Fibroblast of the conjunctiva (primary cell): Measurements from ENCODE around the gene FPGS.
"Not testable (repeated sequence)": the region's sequence is repeated elsewhere in the genome, so short reads cannot be mapped to it uniquely, and the experiment has no call there.

Experiments used
- DNase-seq: peaks from one replicate; pipeline ENCODE4 v3.0.0-alpha.2; 2010; ENCODE audit warnings: low read depth

The FPGS gene

DNA sequence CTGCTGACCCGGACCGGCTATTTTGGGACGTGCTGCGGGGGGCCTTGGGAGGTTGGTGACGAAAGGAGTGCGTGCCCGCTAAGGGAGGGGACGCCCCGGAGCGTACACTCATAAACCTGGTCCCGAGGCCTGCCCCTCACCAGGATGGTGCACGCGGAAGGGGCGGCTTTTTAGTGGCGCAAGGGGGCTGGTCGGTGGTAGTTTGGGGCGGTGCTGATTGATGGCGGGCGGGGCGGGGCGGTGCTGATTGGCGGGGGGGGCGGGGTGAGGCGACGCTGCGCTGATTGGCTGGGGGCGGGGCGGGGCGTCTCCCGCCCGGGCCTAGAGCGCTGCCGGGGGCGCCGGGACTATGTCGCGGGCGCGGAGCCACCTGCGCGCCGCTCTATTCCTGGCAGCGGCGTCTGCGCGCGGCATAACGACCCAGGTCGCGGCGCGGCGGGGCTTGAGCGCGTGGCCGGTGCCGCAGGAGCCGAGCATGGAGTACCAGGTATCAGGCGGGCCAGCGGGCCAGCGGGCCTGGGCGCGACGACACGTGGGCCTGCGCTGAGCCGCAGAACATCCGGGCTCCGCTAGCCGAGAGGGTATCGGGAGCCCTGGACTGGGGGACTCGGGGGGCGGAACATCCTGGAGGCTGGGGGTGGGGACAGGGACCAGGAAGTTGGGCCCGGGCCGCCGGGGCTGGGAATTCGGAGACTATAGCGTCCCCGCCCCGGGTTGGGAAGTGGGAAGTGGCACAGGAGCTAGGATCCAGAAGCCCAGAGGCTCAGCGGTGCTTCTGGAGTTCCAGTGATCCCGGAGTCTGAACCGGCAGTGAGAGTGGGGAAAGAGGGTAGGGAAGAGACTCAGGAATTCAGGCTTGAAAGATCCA, at the start of gene FPGS:
TSS of gene FPGS (plus strand) at position 307 of the 868 bp plus-strand sequence. CDS start at position 350, 43 bp downstream.
- peak; percentile 75 for DNase-seq

DNA sequence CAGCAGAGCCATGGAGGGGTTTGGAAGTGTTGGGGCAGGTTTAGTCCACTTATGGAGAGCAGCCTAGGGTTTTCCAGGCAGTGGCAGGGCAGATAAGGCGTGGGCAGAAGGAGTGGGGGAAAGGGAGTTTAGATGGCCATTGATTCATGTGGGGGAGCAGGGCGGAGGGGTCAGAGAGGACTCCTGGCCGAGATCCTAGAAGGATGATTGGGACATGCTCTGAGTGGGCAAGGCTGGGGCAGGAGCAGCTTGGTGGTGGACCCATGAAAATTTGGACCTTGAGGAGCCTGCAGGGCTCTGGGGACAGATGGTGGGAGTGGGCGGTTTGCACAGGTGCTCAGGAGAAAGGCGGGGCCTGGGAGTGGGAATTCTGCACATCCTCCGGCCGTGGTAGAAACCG, 49.5 kb upstream of the FPGS start:
- DNase-seq, result no peak

DNA sequence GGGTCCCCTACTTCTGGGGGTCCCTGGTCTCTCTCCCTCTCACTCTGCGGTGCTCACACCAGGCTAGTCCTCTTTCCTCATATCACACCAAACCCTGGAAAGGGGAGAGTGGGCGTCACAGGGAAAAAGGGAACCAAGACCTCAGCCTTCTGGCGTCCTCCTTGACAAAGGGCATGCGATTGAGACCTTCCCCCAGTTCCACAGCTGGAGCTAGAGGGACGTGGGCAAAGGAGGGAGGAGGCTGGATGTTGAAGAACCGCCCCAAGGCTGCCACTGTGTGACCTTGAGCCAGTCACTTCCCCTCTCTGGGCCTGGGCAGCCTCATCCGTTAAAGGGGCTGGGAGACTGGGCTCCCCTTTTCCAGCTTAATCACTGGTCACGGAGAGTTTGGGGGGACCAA, 49.1 kb upstream of the FPGS start:
- DNase-seq, result no peak

DNA sequence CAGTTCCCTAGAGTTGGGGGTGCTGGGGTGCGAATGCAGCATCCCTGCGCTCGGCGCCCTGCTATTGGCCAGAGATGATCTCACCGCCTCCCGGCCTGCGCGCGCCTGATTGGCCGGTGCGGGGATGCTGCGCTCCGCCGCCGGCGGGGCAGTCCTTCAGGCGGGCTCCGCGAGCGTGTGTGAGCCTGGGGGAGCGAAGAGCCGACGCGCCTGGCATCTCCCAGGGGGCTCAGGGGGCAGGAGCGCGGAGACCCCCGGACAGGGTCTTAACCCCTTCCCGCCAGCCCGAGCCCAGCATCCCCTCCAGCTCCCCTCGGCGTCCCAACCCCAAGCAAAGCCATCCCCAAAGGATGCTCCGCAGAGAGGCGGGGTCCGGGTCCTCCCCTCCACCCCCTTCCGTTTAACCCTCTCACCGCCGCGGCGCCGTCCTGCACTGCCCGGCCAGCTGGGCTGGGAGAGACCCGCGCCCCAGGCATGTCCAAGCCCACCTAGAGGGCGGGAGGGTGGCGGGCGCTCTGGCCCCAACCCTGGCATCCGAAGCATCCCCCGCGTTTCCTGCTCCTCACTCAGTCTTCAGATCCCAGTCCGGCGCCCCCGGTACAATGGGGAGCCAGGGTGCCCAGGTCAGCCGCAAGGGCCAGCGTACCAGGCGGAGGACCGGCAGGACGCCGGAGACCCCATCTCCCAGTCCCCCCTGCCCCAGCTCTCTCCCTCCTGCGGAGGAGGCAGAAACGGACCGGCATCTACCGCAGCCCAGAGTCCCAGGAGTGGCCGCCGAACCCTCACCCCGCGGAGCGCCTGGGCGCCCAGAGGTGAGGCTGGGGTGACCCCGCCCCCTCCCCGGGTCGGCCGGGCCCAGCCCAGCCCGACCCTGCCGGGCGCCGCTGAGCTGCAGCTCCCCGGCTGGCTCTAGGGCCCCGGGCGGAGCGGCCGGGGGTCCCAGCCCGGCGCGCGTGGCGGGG, 48.3 kb upstream of the FPGS start:
- no peak for DNase-seq

DNA sequence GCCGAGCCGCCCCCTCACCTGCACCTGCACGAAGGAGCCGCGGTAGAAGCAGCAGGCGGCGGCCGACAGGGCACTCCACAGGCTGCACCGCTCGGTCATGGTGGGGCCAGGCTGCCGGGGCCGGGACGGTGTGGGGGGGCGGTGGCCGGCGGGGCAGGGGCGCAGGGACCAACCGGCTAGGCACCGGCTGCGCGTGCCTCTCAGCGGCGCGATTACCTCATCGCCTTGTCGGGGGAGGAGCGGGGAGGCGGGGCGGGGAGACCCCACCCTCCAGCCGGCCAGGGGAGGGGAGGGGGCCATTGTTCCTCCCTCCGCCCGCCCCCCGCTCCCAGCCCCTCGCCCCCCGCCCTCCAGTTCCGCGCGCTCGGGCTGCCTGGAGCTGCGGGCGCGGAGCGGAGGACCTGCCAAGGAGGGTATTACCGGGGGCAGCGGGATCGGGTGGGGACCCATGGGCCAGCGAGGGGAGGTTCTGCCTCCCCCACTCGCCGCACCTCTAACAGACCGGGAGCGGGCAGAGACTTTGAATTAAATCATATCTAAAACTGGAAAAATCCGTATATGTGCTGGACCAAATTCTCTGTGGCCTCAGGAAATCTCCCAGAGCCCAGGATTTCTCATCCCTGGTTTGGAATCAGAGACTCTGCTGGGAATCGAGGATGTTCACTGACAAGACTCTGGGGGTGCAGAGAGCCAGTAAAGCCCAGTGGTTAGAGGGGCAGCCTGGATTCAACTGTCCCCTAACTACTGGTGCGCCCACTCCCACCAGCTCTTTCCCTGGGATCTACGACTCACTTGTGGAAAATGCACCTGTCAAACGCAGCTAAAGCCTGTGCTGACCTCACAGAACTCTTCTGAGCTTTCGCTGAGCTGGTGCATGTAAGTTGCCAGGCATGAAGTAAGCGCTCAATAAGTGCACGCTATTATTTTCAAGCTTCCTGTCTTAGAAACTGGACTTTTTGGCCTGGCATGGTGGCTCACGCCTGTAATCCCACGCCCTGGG, 47.3 kb upstream of the FPGS start:
- no peak for DNase-seq

- no peak for DNase-seq
Observed at GRCh38 chr9:127756233-127756632, 46.4 kb upstream of the FPGS start.

DNA sequence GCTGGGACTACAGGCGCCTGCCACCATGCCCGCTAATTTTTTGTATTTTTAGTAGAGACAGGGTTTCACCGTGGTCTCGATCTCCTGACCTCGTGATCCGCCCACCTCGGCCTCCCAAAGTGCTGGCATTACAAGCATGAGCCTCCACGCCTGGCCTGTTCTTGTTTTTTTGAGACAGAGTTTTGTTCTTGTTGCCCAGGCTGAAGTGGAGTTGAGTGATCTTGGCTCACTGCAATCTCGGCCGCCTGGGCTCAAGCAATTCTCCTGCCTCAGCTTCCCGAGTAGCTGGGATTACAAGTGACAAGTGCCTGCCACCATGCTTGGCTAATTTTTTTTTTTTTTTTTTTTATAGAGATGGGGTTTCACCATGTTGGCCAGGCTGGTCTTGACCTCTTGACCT, 45.9 kb upstream of the FPGS start:
- DNase-seq, result not testable (repeated sequence)

GRCh38 chr9:127758843-127759242, 43.8 kb upstream of the FPGS start:
- no peak for DNase-seq

GRCh38 chr9:127761061-127761460, 41.6 kb upstream of the FPGS start:
- DNase-seq, result no peak

GRCh38 chr9:127761491-127761956, 41.2 kb upstream of the FPGS start:
- no peak for DNase-seq

DNA sequence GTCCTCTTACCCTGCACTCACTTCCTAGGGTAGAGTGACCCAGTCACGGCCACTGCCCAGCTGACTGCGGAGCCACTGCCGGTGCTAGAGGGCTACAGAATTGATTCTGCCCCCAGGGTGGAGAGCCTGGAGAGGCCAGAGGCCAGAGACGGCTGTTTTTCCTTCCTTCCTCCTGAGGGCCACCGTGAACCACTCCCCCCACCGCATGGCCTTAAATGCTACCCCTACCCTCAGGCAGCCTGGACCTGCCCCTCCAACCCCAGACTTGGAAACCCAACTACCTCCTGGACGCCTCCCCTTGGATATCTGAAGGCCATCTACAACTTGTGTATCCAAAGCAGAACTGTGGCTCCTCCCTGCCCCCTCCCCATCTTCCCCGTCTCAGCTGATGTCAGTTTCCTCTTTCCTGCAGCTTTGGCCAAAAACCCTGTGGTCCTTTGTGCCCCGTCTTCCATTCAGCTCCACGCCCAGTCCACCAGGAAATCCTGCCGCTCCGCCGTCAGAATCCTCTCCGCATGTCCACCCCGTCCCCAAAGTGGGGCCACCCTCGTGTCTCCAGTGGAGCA, 40.5 kb upstream of the FPGS start:
- DNase-seq, result no peak

- no peak for DNase-seq
Observed at GRCh38 chr9:127763918-127764384, 38.7 kb upstream of the FPGS start.

- no peak for DNase-seq
Observed at GRCh38 chr9:127765418-127765817, 37.3 kb upstream of the FPGS start.

- DNase-seq, result no peak
Observed at GRCh38 chr9:127767410-127767809, 35.3 kb upstream of the FPGS start.

GRCh38 chr9:127767909-127768331, 34.8 kb upstream of the FPGS start:
- no peak for DNase-seq

GRCh38 chr9:127768698-127769097, 34.0 kb upstream of the FPGS start:
- DNase-seq, result no peak

GRCh38 chr9:127769101-127769500, 33.6 kb upstream of the FPGS start:
- DNase-seq, result no peak

DNA sequence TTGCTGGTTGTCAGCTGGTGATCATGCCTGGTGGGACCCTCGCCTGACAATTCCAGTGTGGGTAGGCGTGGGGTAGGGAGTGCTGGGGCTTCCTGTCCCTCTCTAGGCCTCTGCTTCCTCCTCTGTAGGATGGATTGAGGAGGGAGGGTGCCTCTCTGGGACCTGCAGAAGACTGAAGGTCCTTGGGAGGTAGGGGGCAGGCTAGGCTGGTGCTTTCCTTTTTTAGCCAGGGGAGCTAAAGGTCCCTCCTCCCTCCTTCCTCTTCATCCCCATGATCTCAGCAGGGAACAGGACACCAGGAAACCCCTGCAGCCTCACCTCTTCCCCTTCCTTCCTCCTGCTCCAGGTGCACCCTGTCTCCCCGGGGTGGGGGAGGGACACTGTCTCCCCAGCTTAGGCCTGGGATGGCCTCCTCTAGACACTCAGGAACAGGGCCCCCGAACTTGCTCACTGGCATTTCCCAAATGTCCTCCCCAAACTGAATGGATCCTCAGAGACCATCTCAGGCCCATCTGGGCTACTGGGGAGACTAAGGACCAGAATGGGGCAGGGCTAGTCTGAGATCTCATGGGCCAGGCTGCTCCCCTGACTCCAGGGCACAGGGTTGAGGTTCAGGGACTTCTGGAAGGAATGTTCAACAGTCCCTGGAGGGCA, 32.6 kb upstream of the FPGS start:
- no peak for DNase-seq

- DNase-seq, result no peak
Observed at GRCh38 chr9:127770583-127770904, 32.1 kb upstream of the FPGS start.

- DNase-seq, result peak; percentile 96
Observed at GRCh38 chr9:127770905-127771569, 31.6 kb upstream of the FPGS start.
